K562 (cell line): ENCODE data around the gene CKS2. TPM values are rescaled to one million over a fixed set of nuclear protein-coding genes. Genes with fewer than 3 reads are reported as not detected.

Experiments used
- ARNT ChIP-seq, 2 experiments: fragments of 450-650 bp; IDR thresholded peaks; 2 replicates each; pipeline ENCODE4 v1.6.1; 2016; ENCODE audit warnings: mild to moderate bottlenecking in 1 of 2
- COPS2 ChIP-seq: fragments of 450-650 bp; conservative IDR thresholded peaks from 2 replicates; pipeline ENCODE4 v1.6.1; 2016; ENCODE audit warnings: mild to moderate bottlenecking, moderate library complexity
- HSF4 ChIP-seq: fragments of 250-450 bp; sonication (Bioruptor Pico); IDR thresholded peaks from 2 replicates; pipeline ENCODE4 v2.1.2; 2022; ENCODE audit warnings: mild to moderate bottlenecking, moderate library complexity, borderline replicate concordance
- MGA ChIP-seq: fragments of 450-650 bp; IDR thresholded peaks from 2 replicates; pipeline ENCODE4 v1.6.1; 2016; ENCODE audit warnings: mild to moderate bottlenecking, moderate library complexity
- MNT ChIP-seq, 2 experiments: fragments of 450-650 bp; conservative IDR thresholded peaks; 2 replicates each; pipeline ENCODE4 v1.6.1; 2017; ENCODE audit warnings: mild to moderate bottlenecking in 2 of 2, moderate library complexity in 2 of 2
- MXI1 ChIP-seq: IDR thresholded peaks from 2 replicates; pipeline ENCODE4 v1.6.1; 2011; ENCODE audit warnings: low read depth, mild to moderate bottlenecking, improper control_type of control experiment, low read length
- NCOA1 ChIP-seq: fragments of 450-650 bp; IDR thresholded peaks from 2 replicates; pipeline ENCODE4 v1.6.1; 2016; ENCODE audit warnings: low read depth
- NFE2L1 ChIP-seq: fragments of 450-650 bp; IDR thresholded peaks from 2 replicates; pipeline ENCODE4 v1.6.1; 2016; ENCODE audit warnings: missing genetic modification characterization, low read depth, mild to moderate bottlenecking, missing compliant biosample characterization, moderate library complexity, borderline replicate concordance
- NFIX ChIP-seq: fragments of 250-450 bp; sonication (Bioruptor Pico); IDR thresholded peaks from 2 replicates; pipeline ENCODE4 v1.4.0; 2020; ENCODE audit warnings: low read depth, mild to moderate bottlenecking, moderate library complexity
- NR4A1 ChIP-seq, 2 experiments: fragments of 250-450 bp in 1 of 2; fragments of 450-650 bp in 1 of 2; sonication (Bioruptor Pico) in 1 of 2; IDR thresholded peaks; 2 replicates each; pipeline versions ENCODE4 v1.4.0 to v1.6.1; 2016 to 2020; ENCODE audit warnings: mild to moderate bottlenecking in 2 of 2, missing compliant biosample characterization in 1 of 2, missing genetic modification characterization in 1 of 2, moderate library complexity in 1 of 2
- PHF20 ChIP-seq: fragments of 450-650 bp; IDR thresholded peaks from 2 replicates; pipeline ENCODE4 v1.6.1; 2018; ENCODE audit not compliant: partially characterized antibody
- SAFB ChIP-seq: fragments of 200-400 bp; formaldehyde crosslinking; IDR thresholded peaks from 2 replicates; pipeline ENCODE4 v1.6.1; 2017; ENCODE audit warnings: low read depth, low read length, borderline replicate concordance
- SMAD1 ChIP-seq: fragments of 150-350 bp; IDR thresholded peaks from 2 replicates; pipeline ENCODE4 v1.6.1; 2014; ENCODE audit warnings: low read length, low read depth; ENCODE audit not compliant: partially characterized antibody
- TRIM24 ChIP-seq, 2 experiments: fragments of 450-650 bp; IDR thresholded peaks; 2 replicates each; pipeline ENCODE4 v1.6.1; 2016
- polyA plus RNA-seq, 8 experiments: library from polyadenylated mRNA; depleted of rRNA in 4 of 8; stranded (reverse) in 5 of 8; unstranded in 3 of 8; fragments of >200 nt; fragmentation: Nextera tagmentation in 2 of 8; fragmentation: Illumina TruSeq in 1 of 8; extraction: Ambion mirVana in 2 of 8; extraction: Trizol in 1 of 8; gene quantifications; 2 replicates each; pipeline versions ENCODE4 v1.2.1 to v1.2.3, GENCODE V29; 2011 to 2014; ENCODE audit warnings: inconsistent platforms in 1 of 8, missing spikeins in 1 of 8
- total RNA-seq, 7 experiments: library from RNA; depleted of rRNA in 6 of 7; stranded (reverse); fragments of >200 nt in 6 of 7; fragmentation: Illumina TruSeq in 2 of 7; extraction: Trizol in 2 of 7; gene quantifications; 2 replicates each; pipeline versions ENCODE4 v1.2.1 to v1.2.3, GENCODE V29; 2011 to 2021; ENCODE audit warnings: low replicate concordance in 1 of 7

The CKS2 gene
- total and polyA plus RNA-seq, 9 of the 15 experiments (the other 6 are each of a cell fraction or from before 2014, with no cell fraction given): 123 to 941 (median 321) TPM

- TF ChIP-seq HSF4 (CRISPR knock-in tag): no peak
- peak; percentile 69 for TF ChIP-seq NCOA1
- TF ChIP-seq MNT (conservative IDR thresholded peaks at IDR 0.05): peak in 1 of 2 experiments; percentile 44; a peak in 2 of 4 replicates
- TF ChIP-seq MGA: peak; percentile 33; the same call in 1 of the 2 replicates
- 0 out of 4 replicates have a peak, but pooled peaks of 1 of the 2 experiments have one; percentile 32 for TF ChIP-seq TRIM24 (IDR thresholded peaks at IDR 0.05)
- TF ChIP-seq SMAD1: no peak
- no peak for TF ChIP-seq NFIX
- 0 out of 4 replicates have a peak, but pooled peaks of 1 of the 2 experiments have one; percentile 36 for TF ChIP-seq ARNT (IDR thresholded peaks at IDR 0.05)
- 0 out of 2 replicates have a peak, but pooled peaks have one; percentile 41 for TF ChIP-seq MXI1
- TF ChIP-seq SAFB: no peak
- no peak for TF ChIP-seq NR4A1 (CRISPR knock-in tag; IDR thresholded peaks at IDR 0.05)
- no peak for TF ChIP-seq NR4A1 (tag; IDR thresholded peaks at IDR 0.05)
- TF ChIP-seq COPS2: no peak
- TF ChIP-seq NFE2L1: no peak
- TF ChIP-seq PHF20: no peak
These were observed 8.3 kb downstream of the CKS2 start (continued) for GRCh38 chr9:89319015-89319905.
